ENCODE data around the gene SLC4A8.

The SLC4A8 gene

DNA sequence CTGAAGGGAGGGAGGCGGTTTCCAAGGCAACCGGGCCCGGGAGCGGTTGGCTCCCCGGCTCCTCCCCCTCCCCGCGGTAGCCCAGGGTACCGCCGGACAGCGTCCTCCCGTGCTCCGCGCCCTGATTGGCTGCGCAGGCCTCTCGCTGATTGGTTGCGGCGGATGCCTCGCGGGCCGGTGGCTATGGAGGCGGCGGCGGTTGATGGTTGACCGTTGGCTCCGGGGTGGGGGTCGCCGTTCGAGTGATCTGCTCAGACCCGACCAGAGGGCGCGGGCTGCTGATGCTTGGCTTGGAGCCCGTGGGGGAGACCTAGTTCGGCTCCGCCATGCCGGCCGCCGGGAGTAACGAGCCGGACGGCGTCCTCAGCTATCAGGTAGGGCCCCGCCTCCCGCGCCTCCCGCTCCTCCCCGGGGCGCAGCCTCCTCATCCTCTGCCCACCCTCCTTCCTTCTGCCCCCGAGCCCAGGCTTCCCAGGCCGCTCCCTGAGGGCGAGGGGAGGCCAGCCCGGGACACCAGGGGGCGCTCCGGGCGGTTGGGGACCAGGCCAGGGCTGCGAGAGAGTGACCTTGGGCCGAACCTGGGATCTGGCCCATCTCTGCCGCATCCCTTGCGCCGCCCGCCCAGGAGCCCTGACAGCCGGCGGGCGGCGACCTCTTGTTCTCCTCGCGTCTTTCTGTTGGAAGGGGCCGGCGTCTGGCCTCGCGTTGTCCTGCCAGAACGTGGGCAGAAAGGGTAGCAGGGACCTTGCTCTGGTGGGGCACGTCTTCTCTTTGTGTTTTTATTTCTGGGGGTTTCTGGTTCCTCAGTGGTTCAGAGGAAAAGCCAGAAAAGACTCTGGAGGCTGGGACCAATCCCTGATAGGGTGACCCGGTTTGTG, at the start of gene SLC4A8:
SLC4A8 (plus strand) TSS at position 170 of the 878 bp plus-strand sequence; CDS start at position 327, 157 bp downstream.
- peak; percentile 58 to 64 for DNase-seq

DNA sequence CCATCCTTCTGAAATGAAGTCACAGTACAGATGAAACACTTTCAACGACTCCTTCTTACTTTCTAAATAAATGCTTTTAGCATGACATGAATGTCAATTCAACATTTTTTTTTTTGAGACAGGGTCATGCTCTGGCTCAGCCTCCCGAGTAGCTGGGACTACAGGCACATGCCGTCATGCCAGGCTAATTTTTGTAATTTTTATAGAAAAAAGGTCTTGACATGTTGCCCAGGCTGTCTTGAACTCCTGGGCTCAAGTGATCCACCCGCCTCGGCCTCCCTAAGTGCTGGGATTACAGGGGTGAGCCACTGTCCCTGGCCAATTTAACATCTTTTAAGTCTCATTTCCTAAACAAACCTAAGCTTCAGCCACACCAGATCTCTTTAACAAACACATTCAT, 49.8 kb upstream of the SLC4A8 start:
- no peak for DNase-seq

DNA sequence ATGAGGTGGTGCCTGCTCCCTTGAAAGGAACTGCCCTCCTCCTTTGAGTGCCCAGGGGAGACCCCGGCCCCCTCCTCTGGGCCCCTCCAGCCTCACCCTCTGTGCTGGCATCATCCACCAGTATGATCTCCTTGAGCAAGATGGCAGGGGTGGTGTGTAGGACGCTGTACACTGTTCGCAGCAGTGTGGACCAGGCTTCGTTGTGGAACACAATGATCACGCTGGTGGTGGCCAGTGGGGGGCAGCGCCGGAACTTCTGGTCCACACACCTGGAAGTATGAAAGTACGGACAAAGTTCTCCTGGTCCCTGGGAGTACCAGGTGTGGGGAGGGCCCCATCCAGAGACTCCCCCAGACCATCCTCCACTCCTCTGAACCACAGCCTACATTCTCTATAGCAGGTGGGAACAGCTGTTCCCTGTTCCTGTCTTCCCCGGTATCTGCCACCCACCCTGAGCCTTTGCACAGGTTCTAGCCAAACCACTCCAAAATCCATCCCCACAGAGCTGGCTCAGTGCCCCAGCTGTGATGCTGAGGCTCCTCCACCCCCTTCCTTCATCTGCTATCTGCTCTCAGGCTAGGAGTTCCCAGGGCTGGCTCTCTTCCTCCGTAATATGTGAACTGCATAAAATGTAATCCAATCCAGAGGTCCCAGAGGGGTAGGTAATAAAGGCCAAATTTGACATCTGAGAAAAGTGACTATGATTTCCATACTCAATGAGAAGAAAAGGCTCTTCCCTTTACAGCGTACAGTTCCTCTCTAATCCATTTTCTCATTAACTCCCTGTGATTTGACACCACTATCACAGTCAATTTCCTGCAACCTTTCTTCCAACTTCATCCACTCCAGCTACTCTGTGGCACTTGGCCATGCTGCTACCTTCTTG, 47.3 kb upstream of the SLC4A8 start:
- DNase-seq = no peak

DNA sequence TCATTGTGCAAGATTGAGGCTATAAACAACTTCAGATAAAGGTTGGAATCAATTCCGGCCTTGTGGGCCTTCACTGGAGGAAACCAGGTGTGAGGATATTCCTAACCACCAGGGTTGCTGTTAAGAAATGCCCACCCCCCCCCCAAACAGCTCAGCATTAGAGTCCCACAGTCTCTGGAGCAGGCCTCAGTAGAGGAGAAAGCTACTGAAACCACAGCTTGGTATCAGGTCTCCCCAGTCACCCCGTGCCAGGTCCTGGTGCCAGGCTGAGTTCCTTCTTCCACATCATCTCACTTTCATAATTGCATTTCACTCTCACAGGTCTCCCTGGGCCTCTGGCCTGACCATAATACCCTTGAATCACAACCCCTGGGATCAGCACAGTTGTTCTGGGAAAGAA, 45.9 kb upstream of the SLC4A8 start:
- no peak for DNase-seq

DNA sequence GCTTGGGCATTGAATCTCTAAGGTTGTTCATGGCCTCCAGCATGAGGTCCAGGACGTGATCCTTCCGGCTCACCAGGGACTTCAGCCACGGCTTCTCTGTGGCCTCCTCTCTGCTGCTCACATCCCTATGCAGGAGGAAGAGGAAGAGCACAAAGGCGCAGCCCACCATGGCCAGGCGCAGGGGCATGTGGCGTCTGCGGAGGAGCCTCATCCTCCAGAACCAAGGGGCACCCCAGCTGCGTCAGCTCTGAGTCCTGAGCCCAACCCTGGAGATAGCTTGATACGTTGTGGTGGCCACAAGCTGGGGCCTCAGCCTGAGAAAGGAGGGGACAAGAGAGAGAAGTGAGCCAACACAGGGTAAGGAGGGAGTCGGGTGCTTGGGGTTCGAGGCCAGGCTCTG, 45.1 kb upstream of the SLC4A8 start:
- DNase-seq = no peak

DNA sequence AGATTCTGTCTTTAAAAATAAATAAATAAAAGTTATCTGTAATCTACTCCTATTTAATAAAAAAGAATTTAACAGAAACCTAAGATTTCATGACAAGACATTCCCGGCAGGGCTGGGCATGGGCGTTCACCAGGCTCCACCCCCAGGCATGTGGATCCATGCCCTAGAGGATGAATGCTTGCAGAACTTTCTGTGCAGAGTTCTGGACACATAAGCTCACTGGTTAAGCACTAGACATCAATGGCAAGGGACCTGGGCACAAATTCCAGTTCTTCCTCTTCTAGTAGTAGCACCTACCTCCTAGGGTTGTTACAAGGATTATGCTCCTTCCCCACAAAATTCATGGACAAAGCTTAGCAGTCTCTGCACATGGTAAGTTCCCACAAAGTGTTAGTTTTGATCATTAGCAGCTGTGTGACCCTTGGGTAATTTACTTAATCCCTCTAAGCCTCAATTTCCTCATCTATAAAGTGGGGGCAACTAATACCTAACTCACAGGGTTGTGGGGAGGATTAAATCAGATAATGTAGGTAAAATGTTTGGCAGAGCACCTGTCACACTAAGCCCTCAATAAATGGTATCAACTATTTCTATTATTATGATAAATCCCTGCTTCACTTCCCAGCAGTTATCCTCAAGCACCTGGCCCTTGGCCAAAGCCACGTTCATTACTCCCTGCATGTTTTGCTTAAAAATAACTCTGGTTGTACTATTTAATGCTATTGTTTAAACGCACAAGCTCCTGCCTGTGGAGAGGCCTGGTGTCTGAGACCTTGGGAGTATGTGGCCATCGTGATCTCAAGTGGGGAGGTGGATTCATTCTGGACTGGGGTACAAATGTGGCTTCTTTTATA, 43.2 kb upstream of the SLC4A8 start:
- no peak for DNase-seq

DNA sequence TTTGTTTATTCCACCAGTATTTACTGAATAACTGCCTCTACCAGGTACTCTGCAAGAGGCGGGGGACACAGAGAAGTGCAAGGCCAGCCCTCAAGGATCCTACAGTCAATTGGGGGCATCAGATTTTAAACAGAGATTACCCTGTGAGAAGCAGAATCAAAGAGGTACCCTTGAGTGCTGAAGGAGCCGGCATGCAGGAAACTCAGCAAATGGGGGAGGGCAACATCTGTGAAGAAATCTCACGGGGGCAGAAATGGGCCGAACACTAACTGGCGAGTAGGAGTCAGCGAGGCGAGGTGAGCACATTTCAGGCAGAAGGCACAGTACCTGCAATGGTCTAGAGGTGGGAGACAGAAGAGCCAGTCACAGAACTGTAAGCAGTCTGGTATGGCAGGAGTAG, 42.5 kb upstream of the SLC4A8 start:
- DNase-seq = no peak

DNA sequence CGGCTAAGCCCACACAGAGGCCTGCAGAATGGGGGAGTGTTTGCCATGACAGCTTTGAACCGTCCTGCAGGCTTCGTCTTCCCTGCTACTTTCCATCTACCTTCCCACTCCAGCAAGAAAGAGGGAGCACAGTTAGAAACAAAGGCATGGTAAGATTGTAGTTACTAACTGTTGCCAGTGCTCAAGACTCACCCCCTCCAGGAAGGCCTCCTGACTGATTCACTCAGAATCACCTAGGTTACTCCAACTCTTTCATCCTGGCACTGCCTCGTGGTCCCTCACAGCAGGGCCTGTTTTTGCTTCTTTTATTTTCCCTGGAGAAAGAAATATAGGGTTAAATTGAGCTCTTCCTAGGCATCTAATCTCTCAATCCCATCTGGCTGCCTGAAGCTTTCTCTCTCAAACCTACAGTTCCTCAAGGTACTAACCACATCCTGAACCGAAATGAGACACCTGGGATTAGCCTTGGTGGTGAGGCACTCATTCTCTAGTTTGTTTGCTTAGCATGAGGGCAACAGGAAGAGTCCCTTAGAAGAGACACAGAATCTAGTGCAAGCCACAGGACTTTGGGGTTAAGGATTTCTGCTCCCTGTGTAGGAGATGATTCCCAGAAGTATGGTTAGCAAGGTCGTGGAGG, 41.2 kb upstream of the SLC4A8 start:
- no peak for DNase-seq

DNA sequence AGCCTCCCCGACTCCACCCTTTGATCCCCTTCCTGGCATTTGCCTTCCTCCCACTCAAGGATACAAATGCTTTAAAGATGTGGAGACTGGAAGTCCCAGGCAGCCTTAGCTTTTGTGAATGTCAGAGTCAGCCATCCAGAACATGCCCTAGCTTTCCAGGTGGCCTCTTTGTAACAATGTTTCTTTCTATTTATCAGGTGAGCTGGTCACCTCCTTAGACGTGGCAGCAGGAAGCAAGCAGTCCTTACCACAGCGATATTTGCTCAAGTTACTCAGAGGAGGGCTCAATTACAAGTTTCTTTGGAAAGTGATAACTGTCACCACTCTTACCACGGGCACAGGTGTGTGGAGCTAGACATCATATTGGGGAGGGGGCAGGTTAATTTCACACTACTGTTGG, 38.3 kb upstream of the SLC4A8 start:
- no peak for DNase-seq

DNA sequence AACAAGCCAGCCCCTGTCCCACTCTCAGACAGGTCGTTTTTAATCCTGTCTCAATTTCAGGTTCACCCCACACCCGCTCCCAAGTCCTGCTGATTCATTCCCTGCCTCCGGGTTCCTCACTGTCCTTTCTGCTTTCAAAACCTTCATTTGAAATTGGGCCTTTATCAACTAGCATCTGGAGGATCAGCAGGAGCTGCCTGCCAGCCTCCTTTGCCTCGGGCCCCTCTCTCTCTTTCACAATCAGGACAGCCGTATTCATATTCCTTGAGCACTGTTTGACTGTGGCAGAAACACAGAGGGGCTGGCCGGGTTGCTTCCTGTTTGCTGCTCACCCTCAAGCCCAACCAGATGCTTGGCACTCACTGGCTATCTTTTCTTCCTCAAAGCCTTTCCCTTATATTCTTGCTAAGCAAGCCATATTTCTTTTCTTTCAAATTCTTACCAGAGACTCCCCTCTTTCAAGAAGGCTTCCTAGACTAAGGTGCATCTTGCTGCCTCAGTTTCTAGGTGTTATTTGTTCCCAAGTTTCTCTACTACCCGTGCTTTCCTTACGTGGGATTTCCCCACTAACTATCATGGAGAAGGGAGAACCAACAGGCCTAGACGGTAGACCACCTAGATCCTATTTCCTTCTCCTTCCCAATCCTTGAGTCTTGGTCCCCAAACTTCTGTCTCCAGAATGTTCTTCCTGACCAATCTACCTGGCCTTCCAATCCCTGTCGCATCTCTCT, 36.4 kb upstream of the SLC4A8 start:
- DNase-seq = no peak

DNA sequence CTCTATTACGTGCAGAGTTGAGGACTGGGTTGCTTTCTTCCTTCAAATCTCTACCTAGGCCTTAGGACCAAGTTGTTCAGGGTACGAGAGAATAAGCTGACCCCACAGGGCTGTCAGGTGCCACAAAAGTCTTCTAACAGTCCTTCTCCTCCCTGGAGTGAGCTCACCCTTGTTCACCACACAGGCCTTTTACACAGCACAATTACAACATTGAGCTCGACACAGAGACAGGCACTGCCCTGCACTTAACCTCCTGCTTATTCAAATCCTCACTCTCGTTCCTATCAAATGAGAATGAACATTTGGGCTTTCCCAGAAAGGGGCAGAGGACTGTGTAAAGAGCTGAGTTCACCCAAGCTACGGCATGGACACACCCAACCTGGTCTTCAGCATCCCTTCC, 35.8 kb upstream of the SLC4A8 start:
- no peak for DNase-seq

DNA sequence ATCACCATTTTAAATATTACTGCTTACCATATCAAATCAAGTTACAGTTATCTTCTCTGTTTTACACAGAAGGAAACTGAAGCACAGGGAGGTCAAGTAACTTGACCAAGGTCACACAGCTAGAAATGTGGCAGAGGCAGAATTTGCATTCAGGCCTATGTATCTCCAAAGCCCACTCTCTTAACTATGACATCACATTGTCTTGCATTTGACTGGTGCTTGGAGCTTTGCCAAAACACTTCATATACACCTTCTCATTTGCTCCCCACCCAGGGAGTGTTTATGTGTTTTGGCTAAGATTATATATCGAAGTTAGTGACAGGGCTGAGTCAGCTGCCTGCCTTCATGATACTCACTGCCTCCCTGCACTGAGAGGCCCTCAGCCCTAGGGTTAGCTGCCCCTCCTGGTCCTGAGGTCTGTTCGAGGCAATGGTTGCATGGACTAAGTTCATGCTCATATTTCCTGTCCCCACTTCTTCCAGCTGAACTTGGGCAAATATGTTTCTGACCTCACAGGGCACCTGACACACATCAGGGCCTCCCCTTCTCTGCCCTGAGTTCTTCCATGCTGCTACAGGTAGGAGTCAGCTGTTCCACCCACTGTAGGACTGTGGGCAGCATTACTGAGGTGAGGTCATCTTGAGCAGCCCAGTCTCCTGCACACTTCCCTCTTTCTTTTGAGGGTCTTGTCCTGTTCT, 35.2 kb upstream of the SLC4A8 start:
- peak in 1 of 2 experiments; percentile 14 for DNase-seq

DNA sequence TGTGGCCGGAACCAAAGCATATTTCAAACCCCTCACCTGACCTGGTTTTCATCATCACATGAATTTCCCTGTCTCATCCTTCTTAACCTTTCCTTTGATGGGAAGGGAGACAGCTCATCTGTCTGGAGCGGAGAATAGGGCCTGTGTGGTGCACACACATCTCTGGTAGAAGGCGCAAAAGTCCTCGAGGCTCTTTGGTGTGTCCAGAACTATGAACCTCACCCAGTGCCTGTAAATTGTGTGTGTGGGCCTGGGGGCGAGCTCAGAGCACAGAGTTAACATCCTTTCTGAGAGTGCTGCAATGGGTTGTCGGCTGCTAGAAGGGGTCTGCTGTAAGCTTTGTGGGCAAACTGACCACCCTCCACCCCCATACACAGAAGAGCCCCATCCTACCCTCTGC, 34.2 kb upstream of the SLC4A8 start:
- no peak for DNase-seq

DNA sequence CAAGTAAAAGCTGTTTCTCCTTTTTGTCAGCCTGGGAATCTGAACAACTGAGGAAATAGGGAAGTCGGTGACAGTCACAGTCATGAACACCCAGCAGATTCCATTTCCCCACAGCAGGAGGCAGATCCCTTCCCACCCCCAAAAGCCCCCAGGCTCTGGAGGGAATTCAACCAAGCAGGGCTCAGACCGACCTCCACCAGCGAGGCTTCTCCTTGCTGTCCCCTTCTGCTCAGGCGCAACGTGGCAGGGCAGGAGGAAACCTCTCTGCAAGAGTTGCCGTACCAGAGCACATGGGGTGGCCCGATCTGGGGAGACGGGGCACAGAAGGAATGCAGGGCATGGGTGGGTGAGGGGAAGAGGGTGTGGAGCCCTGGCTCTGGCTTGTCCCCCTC, 33.7 kb upstream of the SLC4A8 start:
- DNase-seq = no peak

DNA sequence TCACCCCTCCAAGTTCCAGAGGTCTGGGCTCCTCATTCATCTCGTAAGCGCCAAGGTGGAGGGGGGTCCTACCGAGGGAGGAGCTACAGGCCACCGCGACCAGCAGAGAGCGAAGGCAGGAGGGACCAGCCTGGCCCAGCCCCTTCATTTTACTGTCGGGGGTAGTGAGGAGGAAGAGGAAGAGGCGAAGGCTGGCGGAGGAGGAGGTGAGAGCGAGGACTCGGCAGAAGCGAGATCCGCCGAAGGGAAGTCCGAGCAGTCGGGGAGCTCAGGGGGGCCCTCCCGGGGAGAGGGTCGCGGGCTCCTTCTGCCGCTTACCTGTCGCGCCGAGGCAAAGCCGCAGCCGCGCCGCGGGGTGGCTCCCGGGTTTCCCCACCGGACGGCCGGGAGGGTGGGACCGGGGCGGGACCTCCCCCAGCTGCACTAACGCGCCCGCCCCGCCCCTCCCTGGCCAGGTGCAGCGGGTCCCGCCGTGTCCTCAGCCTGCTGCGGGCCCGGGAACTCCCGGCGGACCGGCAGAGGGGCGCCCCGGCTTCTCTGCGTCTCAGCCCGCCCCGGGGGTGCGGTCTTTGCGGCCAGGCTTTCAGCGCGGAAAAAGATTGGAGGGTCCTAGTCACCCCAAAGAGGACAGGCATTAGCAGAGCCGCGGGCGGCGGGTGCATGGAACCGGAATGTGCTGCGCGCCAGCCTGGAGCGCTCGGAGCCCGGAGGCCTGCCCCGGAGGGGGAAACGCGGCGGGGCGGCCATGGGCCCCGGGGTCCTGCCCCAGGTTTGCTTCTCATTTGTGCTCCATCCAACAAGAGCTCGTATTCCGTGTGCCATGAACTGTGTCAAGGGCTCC, 33.1 kb upstream of the SLC4A8 start, which contains the start of gene GALNT6:
GALNT6 (minus strand) TSS at position 124 of the 841 bp plus-strand sequence. CDS start 11,625 bp downstream, outside the sequence.
- peak; percentile 68 to 75 for DNase-seq

DNA sequence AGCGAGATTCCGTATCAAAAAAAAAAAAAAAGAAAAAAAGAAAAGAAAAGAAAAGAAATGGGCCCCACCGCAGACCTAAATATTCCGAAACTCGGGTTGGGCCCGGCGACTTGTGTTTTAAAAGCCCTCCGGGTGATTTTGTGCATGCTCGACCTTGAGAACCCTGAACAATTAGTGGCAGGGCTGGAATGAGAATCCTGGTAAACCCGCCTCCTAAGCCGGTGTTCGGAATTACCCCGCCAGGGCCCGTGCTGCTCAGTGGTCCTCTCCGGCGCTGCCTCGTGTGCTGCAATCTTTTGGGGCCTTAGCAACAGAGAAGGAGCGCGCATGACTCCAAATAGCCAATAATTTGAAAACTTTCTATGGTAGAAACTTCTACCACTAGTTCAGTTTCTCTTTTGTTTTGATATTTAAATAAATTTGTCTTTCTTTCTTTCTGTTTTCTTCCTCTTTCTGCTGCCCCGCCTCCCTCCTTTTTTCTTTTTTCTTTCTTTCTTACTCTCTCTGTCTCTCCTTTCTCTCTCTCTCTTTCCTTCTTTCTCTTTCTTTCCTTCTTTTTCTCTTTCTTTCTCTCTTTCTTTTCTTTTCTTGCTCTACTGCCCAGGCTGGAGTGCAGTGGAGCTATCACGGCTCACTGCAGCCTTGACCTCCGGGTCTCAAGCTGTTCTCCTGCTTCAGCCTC, 31.9 kb upstream of the SLC4A8 start:
- DNase-seq = no peak

DNA sequence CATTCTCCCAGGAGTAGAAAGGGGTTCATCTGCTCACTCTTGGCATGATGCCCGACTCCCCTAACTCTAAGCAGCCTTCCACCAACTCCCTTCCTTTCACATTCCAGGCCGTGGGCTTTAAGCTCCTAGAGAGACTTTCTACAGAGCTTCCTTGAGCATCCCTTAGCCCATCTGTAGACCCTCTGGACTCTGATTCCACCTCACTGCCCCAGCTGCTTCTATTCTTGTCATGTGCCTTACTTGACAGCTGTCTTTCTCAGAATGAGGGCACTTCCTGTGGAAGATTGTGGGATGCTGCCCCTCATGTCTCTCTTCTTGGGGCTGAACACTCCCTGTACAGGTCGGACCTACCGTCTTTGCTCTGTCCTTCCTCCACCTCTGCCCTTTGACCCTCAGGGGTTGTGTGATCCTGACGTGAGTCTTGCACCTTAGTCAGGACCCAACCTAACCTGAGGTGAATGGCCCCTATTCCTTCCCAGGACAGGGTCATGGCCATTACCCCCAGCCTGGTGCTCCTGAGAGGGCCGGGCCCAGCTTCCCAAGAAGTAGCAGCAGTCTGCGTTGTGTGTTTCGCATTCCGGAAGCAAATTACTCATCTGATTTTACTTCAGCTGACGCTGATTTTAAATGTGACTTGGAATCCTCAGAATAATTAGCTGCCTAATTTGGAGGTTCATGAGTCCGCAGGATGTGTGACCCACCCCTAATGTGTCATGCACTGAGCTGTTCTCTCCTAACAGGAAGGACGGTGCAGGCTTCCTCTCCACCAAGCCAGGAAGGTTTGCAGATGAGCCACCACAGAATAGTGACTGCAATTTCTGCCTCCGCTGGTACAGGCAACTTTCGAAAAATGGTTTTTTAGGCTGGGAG, 30.7 kb upstream of the SLC4A8 start:
- DNase-seq = peak in 1 of 2 experiments; percentile 76
